ENCODE results near the gene RIMKLB.
"Not testable (repeated sequence)": the region's sequence is repeated elsewhere in the genome, so short reads cannot be mapped to it uniquely, and the experiment has no call there.

Gene RIMKLB

GRCh38 chr12:8820676-8821407, 123.1 kb downstream of the RIMKLB start:
- not testable (repeated sequence) for DNase-seq

GRCh38 chr12:8821591-8821990, 123.8 kb downstream of the RIMKLB start:
- no peak for DNase-seq

- no peak for DNase-seq
Observed at GRCh38 chr12:8822298-8822697, 124.5 kb downstream of the RIMKLB start, which contains the start of gene A2ML1. TSS of gene A2ML1 (plus strand) at chr12:8822621. CDS start at chr12:8822652, 31 bp downstream.

- DNase-seq = peak; percentile 64
Observed at GRCh38 chr12:8823565-8824300, 125.9 kb downstream of the RIMKLB start.

- DNase-seq = no peak
Observed at GRCh38 chr12:8827551-8828256, 129.9 kb downstream of the RIMKLB start.

GRCh38 chr12:8828257-8829124, 130.7 kb downstream of the RIMKLB start:
- DNase-seq = no peak

GRCh38 chr12:8829125-8829518, 131.3 kb downstream of the RIMKLB start:
- no peak for DNase-seq

- DNase-seq = no peak
Observed at GRCh38 chr12:8829621-8830020, 131.8 kb downstream of the RIMKLB start.

GRCh38 chr12:8831116-8831515, 133.3 kb downstream of the RIMKLB start:
- DNase-seq = no peak

GRCh38 chr12:8832500-8832899, 134.7 kb downstream of the RIMKLB start:
- DNase-seq = no peak

Measured in hematopoietic multipotent progenitor cell treated with erythropoietin and hydrocortisone succinate and interleukin-3 and kit ligand, for 6 days (in vitro differentiated cells).